Gastroesophageal sphincter (tissue), 4 donors: ENCODE data around the gene PAEP. TPM values are rescaled to one million over a fixed set of nuclear protein-coding genes. Genes with fewer than 3 reads are reported as not detected.
"Not testable (repeated sequence)": the region's sequence is repeated elsewhere in the genome, so short reads cannot be mapped to it uniquely, and the experiment has no call there.

Experiments
- ATAC-seq: fragments of 150-250 bp; one replicate; pipeline ENCODE4 v1.9.1; 2016; ENCODE audit warnings: mild to moderate bottlenecking, moderate library complexity
- H3K27ac ChIP-seq, 4 donors: fragments of 200-600 bp; sonication (generic) in 3 of 4; 1 replicate in 3 of 4; 2 replicates in 1 of 4; pipeline ENCODE4 v1.5.1; 2016 to 2019
- H3K27me3 ChIP-seq: fragments of 200-600 bp; sonication (generic); one replicate; pipeline ENCODE4 v1.5.1; 2019
- H3K36me3 ChIP-seq, 2 donors: fragments of 200-600 bp; sonication (generic); one replicate each; pipeline ENCODE4 v1.5.1; 2019; ENCODE audit warnings: control low read depth in 1 of 2
- H3K4me1 ChIP-seq, 3 donors: fragments of 200-600 bp; sonication (generic); 1 replicate in 2 of 3; 2 replicates in 1 of 3; pipeline ENCODE4 v1.5.1; 2016 to 2019; ENCODE audit warnings: control low read depth in 2 of 3
- H3K4me3 ChIP-seq, 2 donors: fragments of 200-600 bp; sonication (generic); one replicate each; pipeline ENCODE4 v1.5.1; 2019; ENCODE audit warnings: mild to moderate bottlenecking in 1 of 2, moderate library complexity in 1 of 2
- H3K9me3 ChIP-seq, 3 donors: fragments of 200-600 bp; sonication (generic); one replicate each; pipeline ENCODE4 v1.5.1; 2017 to 2019; ENCODE audit warnings: control low read depth in 2 of 3
- CTCF ChIP-seq, 4 experiments: fragments of 200-600 bp in 2 of 4; fragments of 450-650 bp in 2 of 4; sonication (generic) in 1 of 4; IDR thresholded peaks; one replicate each; pipeline ENCODE4 v1.5.1; 2017 to 2019; ENCODE audit warnings: antibody characterized with exemption in 4 of 4, mild to moderate bottlenecking in 2 of 4, moderate library complexity in 2 of 4
- EP300 ChIP-seq: sonication (generic); formaldehyde crosslinking; IDR thresholded peaks from one replicate; pipeline ENCODE4 v1.6.1; 2017; ENCODE audit warnings: antibody characterized with exemption, mild to moderate bottlenecking
- POLR2A ChIP-seq, 2 donors: fragments of 450-650 bp; IDR thresholded peaks; one replicate each; pipeline ENCODE4 v1.6.1; 2017; ENCODE audit warnings: antibody characterized with exemption in 2 of 2, mild to moderate bottlenecking in 2 of 2, moderate library complexity in 1 of 2
- POLR2AphosphoS5 ChIP-seq: sonication (generic); formaldehyde crosslinking; IDR thresholded peaks from one replicate; pipeline ENCODE4 v1.6.1; 2017; ENCODE audit warnings: antibody characterized with exemption
- WGBS, 2 donors: methylation state at CpG; one replicate each; pipeline ENCODE4 v1.1.5; 2018; ENCODE audit warnings: low coverage in 1 of 2; 5-methylcytosine and 5-hydroxymethylcytosine counted together
- total RNA-seq, 4 donors: library from RNA; depleted of rRNA; stranded (reverse); fragments of >200 nt; gene quantifications; one replicate each; pipeline ENCODE4 v1.1.0, GENCODE V29; 2016

Gene PAEP
- total RNA-seq, 4 donors from 2014 or later = not detected

DNA sequence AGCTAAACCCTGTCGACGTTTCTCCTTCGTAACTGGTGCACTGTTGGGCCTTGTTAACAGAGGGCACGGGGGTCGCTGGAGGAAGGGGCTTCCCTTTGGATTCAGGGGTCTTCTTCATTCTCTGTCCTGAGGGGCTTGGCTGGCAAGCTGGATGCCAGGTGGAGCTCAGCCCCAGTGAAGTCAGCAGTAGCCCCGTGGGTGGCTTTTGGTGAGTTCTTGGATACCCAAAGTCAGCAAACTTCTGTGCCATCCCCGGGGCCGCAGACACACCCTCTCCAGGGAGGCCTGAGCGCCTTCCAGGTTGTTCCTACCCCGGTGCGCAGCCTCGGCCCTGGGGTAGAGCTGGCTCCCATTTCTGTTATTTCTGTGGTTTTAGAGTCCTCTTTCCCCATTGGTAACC, 27.9 kb upstream of the PAEP start:
- H3K27ac ChIP-seq = no peak overlapping the region
- no CpG with 5 or more reads among the region's 12 CpGs for WGBS, 2 donors

DNA sequence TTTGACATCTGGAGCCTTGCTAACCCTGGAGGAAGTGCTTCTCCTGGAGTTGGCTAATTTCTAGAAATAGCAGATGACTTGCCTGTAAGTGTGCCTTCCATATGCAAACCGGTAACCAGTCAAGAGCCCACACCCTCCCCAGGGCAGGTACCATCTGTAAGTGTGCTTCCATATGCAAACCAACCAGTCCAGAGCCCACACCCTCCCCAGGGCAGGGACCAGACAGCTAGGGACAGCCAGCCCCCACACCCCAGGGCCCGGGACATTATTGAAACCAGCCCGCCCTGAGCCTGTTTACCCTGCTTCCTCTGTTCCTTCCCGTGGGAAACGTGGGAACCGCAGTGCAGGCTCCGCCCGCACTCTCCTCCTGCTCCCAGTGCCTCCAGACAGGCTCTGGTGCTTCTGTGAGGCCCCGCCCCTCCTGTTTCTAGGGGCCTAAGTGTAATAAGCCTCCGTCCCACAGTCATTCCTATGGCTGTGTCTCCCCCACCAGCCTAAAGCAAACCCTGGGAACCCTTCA, 27.3 kb upstream of the PAEP start:
- H3K4me3 ChIP-seq, H3K4me1 ChIP-seq, ATAC-seq, H3K27ac ChIP-seq, H3K36me3 ChIP-seq: not testable (repeated sequence)
- 20% methylated on average over 1 of the region's 10 CpGs for WGBS, 2 donors
- Histone ChIP-seq H3K27me3 (peaks cover 67% of the 10 kb centered on the region), H3K9me3 (peaks cover 0 to 11% (median 0%) of the 10 kb centered on the region in 3 donors)

More for the DNA sequence above, 27.9 kb upstream of the PAEP start:
- Histone ChIP-seq H3K27me3 (peaks cover 66% of the 10 kb centered on the region), H3K9me3 (peaks cover 0 to 14% (median 0%) of the 10 kb centered on the region in 3 donors), H3K4me3 (no peak overlapping the region), H3K36me3 (no peaks in the 10 kb centered on the region), H3K4me1 (no peaks in the 10 kb centered on the region)
- ATAC-seq = no peak
- TF ChIP-seq POLR2A (IDR thresholded peaks at IDR 0.05) (no peak), POLR2AphosphoS5 (no peak), EP300 (no peak), CTCF (IDR thresholded peaks at IDR 0.05) (no peak)

GRCh38 chr9:135534826-135535225, 26.7 kb upstream of the PAEP start:
- WGBS, 2 donors = 100% methylated on average over 1 of the region's 4 CpGs; no CpG with 5 or more reads in 1 of the 2 donors
- H3K27me3 ChIP-seq = peaks cover 70% of the 10 kb centered on the region
- ATAC-seq, H3K4me1 ChIP-seq, H3K9me3 ChIP-seq, H3K36me3 ChIP-seq, H3K27ac ChIP-seq, H3K4me3 ChIP-seq: not testable (repeated sequence)

- peaks cover 70% of the 10 kb centered on the region for H3K27me3 ChIP-seq
- H3K9me3 ChIP-seq, H3K4me3 ChIP-seq, H3K27ac ChIP-seq, ATAC-seq, H3K4me1 ChIP-seq, H3K36me3 ChIP-seq: not testable (repeated sequence)
- WGBS, 2 donors = 90% methylated on average over 2 of the region's 13 CpGs; no CpG with 5 or more reads in 1 of the 2 donors
Measured at GRCh38 chr9:135535631-135536030, 25.9 kb upstream of the PAEP start.

DNA sequence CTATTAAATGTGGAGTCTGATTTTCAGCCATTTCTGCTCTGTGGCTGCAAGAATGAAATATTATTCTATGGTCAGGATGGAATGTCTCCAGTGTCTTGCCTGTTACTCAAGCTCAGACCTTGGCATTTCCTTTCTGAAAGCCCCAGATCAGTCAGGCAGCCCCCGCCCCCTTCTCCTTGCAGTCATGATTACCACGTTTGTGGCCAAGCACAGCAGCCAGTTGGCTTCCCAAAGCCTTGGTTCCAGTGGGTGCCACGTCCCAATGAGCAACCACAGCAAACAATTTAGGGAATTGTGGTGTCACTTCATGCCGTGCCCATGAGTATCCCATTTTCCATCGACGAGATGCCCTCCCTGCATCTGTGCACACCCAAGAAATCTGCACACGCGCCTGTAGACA, 25.3 kb upstream of the PAEP start:
- H3K36me3 ChIP-seq = no peaks in the 10 kb centered on the region
- H3K27me3 ChIP-seq = peaks cover 69% of the 10 kb centered on the region
- WGBS, 2 donors = no CpG with 5 or more reads among the region's 8 CpGs
- H3K27ac ChIP-seq = no peak overlapping the region
- H3K4me1 ChIP-seq = no peaks in the 10 kb centered on the region
- H3K9me3 ChIP-seq = no peaks in the 10 kb centered on the region
- TF ChIP-seq POLR2A (IDR thresholded peaks at IDR 0.05) (no peak), EP300 (no peak), CTCF (IDR thresholded peaks at IDR 0.05) (no peak), POLR2AphosphoS5 (no peak)
- ATAC-seq = no peak
- no peak overlapping the region for H3K4me3 ChIP-seq

GRCh38 chr9:135543262-135543894, 18.2 kb upstream of the PAEP start:
- not testable (repeated sequence) for H3K4me1 ChIP-seq, H3K36me3 ChIP-seq, H3K4me3 ChIP-seq, H3K9me3 ChIP-seq, H3K27ac ChIP-seq, ATAC-seq
- H3K27me3 ChIP-seq = peaks cover 53% of the 10 kb centered on the region
- 27 to 30% methylated on average over 3 to 8 of the region's 8 CpGs for WGBS, 2 donors

GRCh38 chr9:135544981-135545635, 16.4 kb upstream of the PAEP start:
- WGBS, 2 donors = 19 to 51% methylated on average over 5 to 14 of the region's 18 CpGs
- H3K9me3 ChIP-seq = no peaks in the 10 kb centered on the region
- H3K27me3 ChIP-seq = peaks cover 46% of the 10 kb centered on the region
- no peaks in the 10 kb centered on the region for H3K4me1 ChIP-seq
- H3K4me3 ChIP-seq = no peak overlapping the region
- no peak for ATAC-seq
- TF ChIP-seq POLR2A (IDR thresholded peaks at IDR 0.05) (no peak), EP300 (no peak), POLR2AphosphoS5 (no peak), CTCF (IDR thresholded peaks at IDR 0.05) (no peak)
- no peak overlapping the region for H3K27ac ChIP-seq
- no peaks in the 10 kb centered on the region for H3K36me3 ChIP-seq

GRCh38 chr9:135545646-135546176, 15.8 kb upstream of the PAEP start, which contains the start of gene OBP2A:
OBP2A (plus strand) TSS chr9:135546126; CDS start chr9:135546181, 55 bp downstream.
- WGBS, 2 donors = no CpG with 5 or more reads among the region's 19 CpGs
- not testable (repeated sequence) for H3K36me3 ChIP-seq, H3K4me3 ChIP-seq, H3K27ac ChIP-seq, ATAC-seq, H3K4me1 ChIP-seq, H3K9me3 ChIP-seq
- peaks cover 46% of the 10 kb centered on the region for H3K27me3 ChIP-seq

DNA sequence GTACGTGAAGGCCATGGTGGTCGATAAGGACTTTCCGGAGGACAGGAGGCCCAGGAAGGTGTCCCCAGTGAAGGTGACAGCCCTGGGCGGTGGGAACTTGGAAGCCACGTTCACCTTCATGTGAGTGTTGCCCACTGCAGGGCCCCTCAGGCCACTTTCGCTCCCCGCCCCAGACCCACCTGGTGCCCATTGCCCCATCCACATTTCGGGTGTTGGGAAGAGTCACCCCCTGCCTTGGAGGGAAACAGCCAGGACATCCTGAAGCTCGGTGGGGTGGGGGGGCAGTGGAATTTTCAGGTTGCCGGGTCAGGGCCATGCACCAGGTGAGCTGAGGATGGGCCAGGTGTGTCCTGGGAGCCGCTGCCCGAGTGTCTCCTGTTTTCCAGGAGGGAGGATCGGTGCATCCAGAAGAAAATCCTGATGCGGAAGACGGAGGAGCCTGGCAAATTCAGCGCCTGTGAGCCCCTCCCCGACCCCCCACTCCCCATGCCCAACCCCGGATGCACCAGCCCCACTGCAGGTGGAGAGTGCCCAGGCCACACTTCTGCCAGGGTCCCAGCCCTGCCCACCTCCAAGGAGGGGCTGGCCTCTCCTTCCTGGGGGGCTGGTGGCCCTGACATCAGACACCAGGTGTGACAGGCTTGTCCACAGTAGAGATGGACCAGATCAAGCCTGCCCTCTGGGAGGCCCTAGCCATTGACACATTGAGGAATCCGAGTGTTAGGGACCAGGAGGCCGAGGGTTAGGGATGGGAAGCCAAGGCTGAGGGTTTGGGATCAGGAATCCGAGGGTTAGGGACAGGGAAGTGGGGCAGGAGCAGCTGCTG, 14.6 kb upstream of the PAEP start:
- H3K4me1 ChIP-seq, H3K27ac ChIP-seq, H3K4me3 ChIP-seq, H3K36me3 ChIP-seq, ATAC-seq, H3K9me3 ChIP-seq: not testable (repeated sequence)
- peaks cover 38% of the 10 kb centered on the region for H3K27me3 ChIP-seq
- 73% methylated on average over 7 of the region's 21 CpGs; no CpG with 5 or more reads in 1 of the 2 donors for WGBS, 2 donors
